HepG2 (cell line): ENCODE measurements around the gene UCKL1. TPM values are rescaled to one million over a fixed set of nuclear protein-coding genes. Genes with fewer than 3 reads are reported as not detected.

ENCODE experiments used
- EEA1 ChIP-seq: sonication (generic); formaldehyde crosslinking; IDR thresholded peaks from 2 replicates; pipeline ENCODE4 v1.5.1; 2020; ENCODE audit warnings: mild to moderate bottlenecking, missing genetic modification reagents, borderline replicate concordance
- FOSL1 ChIP-seq: sonication (generic); formaldehyde crosslinking; IDR thresholded peaks from 2 replicates; pipeline ENCODE4 v1.9.0; 2021; ENCODE audit warnings: missing genetic modification reagents, borderline replicate concordance
- HNRNPH1 ChIP-seq: fragments of 200-400 bp; formaldehyde crosslinking; optimal IDR thresholded peaks from 2 replicates; pipeline ENCODE3; 2017; ENCODE audit warnings: mild to moderate bottlenecking, low read depth, low read length
- HNRNPK ChIP-seq: fragments of 200-400 bp; formaldehyde crosslinking; IDR thresholded peaks from 2 replicates; pipeline ENCODE4 v1.6.1; 2018; ENCODE audit warnings: low read length, low read depth, moderate library complexity, mild to moderate bottlenecking; ENCODE audit not compliant: poor library complexity, severe bottlenecking
- HOXA9 ChIP-seq: sonication (generic); formaldehyde crosslinking; IDR thresholded peaks from 2 replicates; pipeline ENCODE4 v1.8.1; 2022; ENCODE audit warnings: missing genetic modification reagents, mild to moderate bottlenecking, moderate library complexity, borderline replicate concordance
- ISL2 ChIP-seq: sonication (generic); formaldehyde crosslinking; IDR thresholded peaks from 2 replicates; pipeline ENCODE4 v1.5.0; 2020; ENCODE audit warnings: missing genetic modification reagents
- ISX ChIP-seq: sonication (generic); formaldehyde crosslinking; conservative IDR thresholded peaks from 2 replicates; pipeline ENCODE4 v1.5.0; 2020; ENCODE audit warnings: missing genetic modification reagents
- KAT8 ChIP-seq: IDR thresholded peaks from 2 replicates; pipeline ENCODE4 v1.6.1; 2016; ENCODE audit warnings: missing genetic modification reagents, missing compliant biosample characterization
- KDM1A ChIP-seq: IDR thresholded peaks from 2 replicates; pipeline ENCODE4 v1.6.1; 2016; ENCODE audit warnings: missing compliant biosample characterization
- MED13 ChIP-seq: sonication (generic); formaldehyde crosslinking; IDR thresholded peaks from 2 replicates; pipeline ENCODE4 v1.5.0; 2020; ENCODE audit warnings: missing genetic modification reagents
- MLLT10 ChIP-seq: sonication (generic); formaldehyde crosslinking; IDR thresholded peaks from 2 replicates; pipeline ENCODE4 v1.4.0; 2020; ENCODE audit warnings: missing genetic modification reagents
- MTF1 ChIP-seq: sonication (generic); formaldehyde crosslinking; IDR thresholded peaks from 2 replicates; pipeline ENCODE4 v1.5.0; 2020; ENCODE audit warnings: missing genetic modification reagents
- MYPOP ChIP-seq: sonication (generic); formaldehyde crosslinking; IDR thresholded peaks from 2 replicates; pipeline ENCODE4 v1.8.1; 2023; ENCODE audit warnings: mild to moderate bottlenecking, moderate library complexity, missing genetic modification reagents
- NAIF1 ChIP-seq: sonication (generic); formaldehyde crosslinking; IDR thresholded peaks from 2 replicates; pipeline ENCODE4 v1.5.0; 2020; ENCODE audit warnings: mild to moderate bottlenecking, missing genetic modification reagents, borderline replicate concordance
- NR1H2 ChIP-seq: sonication (generic); formaldehyde crosslinking; IDR thresholded peaks from 2 replicates; pipeline ENCODE4 v1.8.1; 2022; ENCODE audit warnings: low read depth, missing genetic modification reagents, borderline replicate concordance
- NRL ChIP-seq: sonication (generic); formaldehyde crosslinking; IDR thresholded peaks from 2 replicates; pipeline ENCODE4 v1.5.0; 2020; ENCODE audit warnings: missing genetic modification reagents, mild to moderate bottlenecking, moderate library complexity, borderline replicate concordance
- PHF21A ChIP-seq: sonication (generic); formaldehyde crosslinking; IDR thresholded peaks from 2 replicates; pipeline ENCODE4 v1.5.0; 2020; ENCODE audit warnings: mild to moderate bottlenecking, missing genetic modification reagents
- PLSCR1 ChIP-seq: sonication (generic); formaldehyde crosslinking; IDR thresholded peaks from 2 replicates; pipeline ENCODE4 v1.5.0; 2020; ENCODE audit warnings: missing genetic modification reagents, mild to moderate bottlenecking, borderline replicate concordance
- PREB ChIP-seq: sonication (generic); formaldehyde crosslinking; IDR thresholded peaks from 2 replicates; pipeline ENCODE4 v1.4.0; 2020; ENCODE audit warnings: missing genetic modification reagents
- PTBP1 ChIP-seq: fragments of 200-400 bp; formaldehyde crosslinking; IDR thresholded peaks from 2 replicates; pipeline ENCODE4 v1.6.1; 2018; ENCODE audit warnings: low read length, low read depth; ENCODE audit not compliant: poor library complexity, severe bottlenecking
- SUZ12 ChIP-seq: fragments of 150-350 bp; IDR thresholded peaks from 2 replicates; pipeline ENCODE4 v1.6.1; 2014; ENCODE audit warnings: low read depth, low read length
- TBX3 ChIP-seq: fragments of 450-650 bp; IDR thresholded peaks from 2 replicates; pipeline ENCODE4 v1.6.1; 2017; ENCODE audit warnings: antibody characterized with exemption, mild to moderate bottlenecking, inconsistent platforms, borderline replicate concordance
- ZBTB43 ChIP-seq: sonication (generic); formaldehyde crosslinking; conservative IDR thresholded peaks from 2 replicates; pipeline ENCODE4 v1.4.0; 2020; ENCODE audit warnings: missing genetic modification reagents
- ZNF17 ChIP-seq: sonication (generic); formaldehyde crosslinking; IDR thresholded peaks from 2 replicates; pipeline ENCODE4 v1.5.0; 2020; ENCODE audit warnings: mild to moderate bottlenecking, missing genetic modification reagents
- ZNF256 ChIP-seq: sonication (generic); formaldehyde crosslinking; conservative IDR thresholded peaks from 2 replicates; pipeline ENCODE4 v1.4.0; 2020; ENCODE audit warnings: missing genetic modification reagents
- ZNF775 ChIP-seq: sonication (generic); formaldehyde crosslinking; IDR thresholded peaks from 2 replicates; pipeline ENCODE4 v1.4.0; 2020; ENCODE audit warnings: missing genetic modification reagents, mild to moderate bottlenecking, moderate library complexity, borderline replicate concordance
- ZNF839 ChIP-seq: sonication (generic); formaldehyde crosslinking; IDR thresholded peaks from 2 replicates; pipeline ENCODE4 v1.4.0; 2020; ENCODE audit warnings: missing genetic modification reagents, mild to moderate bottlenecking, borderline replicate concordance
- polyA plus RNA-seq, 8 experiments: library from polyadenylated mRNA; depleted of rRNA in 3 of 8; stranded (reverse) in 7 of 8; unstranded in 1 of 8; fragments of >200 nt; fragmentation: Illumina TruSeq in 4 of 8; extraction: Trizol in 4 of 8; gene quantifications; 2 replicates each; pipeline versions ENCODE4 v1.2.1 to v1.2.3, GENCODE V29; 2011 to 2016; ENCODE audit warnings: low read depth in 4 of 8, missing spikeins in 1 of 8, mixed read lengths in 1 of 8; ENCODE audit not compliant: insufficient read depth in 1 of 8
- total RNA-seq, 5 experiments: library from RNA; depleted of rRNA; stranded (reverse); fragments of >200 nt; fragmentation: Illumina TruSeq; extraction: Trizol; gene quantifications; 2 replicates each; pipeline ENCODE4 v1.2.3, GENCODE V29; 2016; ENCODE audit warnings: low read depth in 1 of 5

Gene UCKL1
- total and polyA plus RNA-seq, 2 of the 13 experiments (the other 11 are each of a cell fraction or from before 2014, with no cell fraction given), result 50.2 to 126 TPM

- TF ChIP-seq PREB (CRISPR knock-in tag) (no peak), EEA1 (peak; percentile 52; the same call in 1 of the 2 replicates), PTBP1 (peak; percentile 27), HNRNPH1 (no peak), HOXA9 (CRISPR knock-in tag) (no peak), SUZ12 (no peak), TBX3 (no peak), ZNF839 (CRISPR knock-in tag) (no peak), ISX (CRISPR knock-in tag) (no peak), MED13 (no peak), ZBTB43 (CRISPR knock-in tag) (peak; percentile 71), PHF21A (CRISPR knock-in tag) (peak; percentile 93), MYPOP (CRISPR knock-in tag) (peak; percentile 69; the same call in 1 of the 2 replicates), PLSCR1 (0 out of 2 replicates have a peak, but pooled peaks have one; percentile 30), KDM1A (no peak), NR1H2 (CRISPR knock-in tag) (no peak), MTF1 (CRISPR knock-in tag) (no peak), MLLT10 (CRISPR knock-in tag) (no peak), ZNF17 (CRISPR knock-in tag) (no peak), FOSL1 (CRISPR knock-in tag) (peak; percentile 97), NAIF1 (no peak), HNRNPK (no peak), ZNF256 (CRISPR knock-in tag) (no peak), ZNF775 (CRISPR knock-in tag) (no peak), ISL2 (CRISPR knock-in tag) (peak; percentile 40; the same call in 1 of the 2 replicates), KAT8 (CRISPR knock-in tag) (peak; percentile 69), NRL (CRISPR knock-in tag) (peak; percentile 91)
Measured at GRCh38 chr20:63968928-63969760, 12.9 kb upstream of the UCKL1 start (continued).
